Esophagus muscularis mucosa (tissue), 4 donors: ENCODE measurements around the gene GPC5. TPM values are rescaled to one million over a fixed set of nuclear protein-coding genes. Genes with fewer than 3 reads are reported as not detected.

Experiments
- DNase-seq: peaks from one replicate; pipeline ENCODE4 v3.0.0-alpha.2; 2017; ENCODE audit errors: extremely low spot score
- H3K27ac ChIP-seq, 4 donors: fragments of 200-600 bp; sonication (generic); replicated peaks in 1 of 4; 1 replicate in 3 of 4; 2 replicates in 1 of 4; pipeline ENCODE4 v1.5.1; 2016 to 2019; ENCODE audit warnings: mild to moderate bottlenecking in 1 of 4
- H3K27me3 ChIP-seq, 4 donors: fragments of 200-600 bp; sonication (generic); one replicate each; pipeline versions ENCODE4 v1.5.1 to v1.6.0; 2016 to 2019
- H3K36me3 ChIP-seq, 4 donors: fragments of 200-600 bp; sonication (generic); one replicate each; pipeline ENCODE4 v1.5.1; 2016 to 2019
- H3K4me1 ChIP-seq, 4 donors: fragments of 200-600 bp; sonication (generic); one replicate each; pipeline ENCODE4 v1.5.1; 2016 to 2019
- H3K4me3 ChIP-seq, 4 donors: fragments of 200-600 bp; sonication (generic); 1 replicate in 2 of 4; 2 replicates in 2 of 4; pipeline ENCODE4 v1.5.1; 2016 to 2019; ENCODE audit warnings: mild to moderate bottlenecking in 4 of 4, moderate library complexity in 1 of 4
- H3K9me3 ChIP-seq, 4 donors: fragments of 200-600 bp; sonication (generic); 1 replicate in 3 of 4; 2 replicates in 1 of 4; pipeline ENCODE4 v1.5.1; 2016 to 2019
- EP300 ChIP-seq: sonication (generic); formaldehyde crosslinking; IDR thresholded peaks from one replicate; pipeline ENCODE4 v1.6.1; 2017; ENCODE audit warnings: antibody characterized with exemption
- POLR2A ChIP-seq: fragments of 450-650 bp; IDR thresholded peaks from one replicate; pipeline ENCODE4 v1.6.1; 2017; ENCODE audit warnings: antibody characterized with exemption, moderate library complexity, mild to moderate bottlenecking, low read depth
- POLR2AphosphoS5 ChIP-seq, 2 donors: sonication (generic); formaldehyde crosslinking; IDR thresholded peaks; one replicate each; pipeline ENCODE4 v1.6.1; 2017; ENCODE audit warnings: antibody characterized with exemption in 2 of 2
- WGBS: methylation state at CpG from one replicate; pipeline ENCODE4 v1.1.5; 2018; 5-methylcytosine and 5-hydroxymethylcytosine counted together
- intact Hi-C: fragments of 100-400 bp; cut with DNase I; formaldehyde crosslinking; loops from one replicate; pipeline ENCODE4 v1.15.1; 2023
- total RNA-seq, 4 donors: library from RNA; depleted of rRNA; stranded (reverse); fragments of >200 nt; gene quantifications; one replicate each; pipeline versions ENCODE4 v1.1.0 to v1.2.1, GENCODE V29; 2016
- TF ChIP-seq, protein P1 (sequence below), 3 experiments: fragments of 200-600 bp in 2 of 3; fragments of 450-650 bp in 1 of 3; sonication (generic) in 2 of 3; IDR thresholded peaks; one replicate each; pipeline ENCODE4 v1.5.1; 2017 to 2019; ENCODE audit warnings: antibody characterized with exemption in 3 of 3, mild to moderate bottlenecking in 2 of 3, moderate library complexity in 1 of 3

The GPC5 gene
- total RNA-seq, 4 donors from 2014 or later, result 0.13 to 0.42 (median 0.33) TPM; not detected in 1

DNA sequence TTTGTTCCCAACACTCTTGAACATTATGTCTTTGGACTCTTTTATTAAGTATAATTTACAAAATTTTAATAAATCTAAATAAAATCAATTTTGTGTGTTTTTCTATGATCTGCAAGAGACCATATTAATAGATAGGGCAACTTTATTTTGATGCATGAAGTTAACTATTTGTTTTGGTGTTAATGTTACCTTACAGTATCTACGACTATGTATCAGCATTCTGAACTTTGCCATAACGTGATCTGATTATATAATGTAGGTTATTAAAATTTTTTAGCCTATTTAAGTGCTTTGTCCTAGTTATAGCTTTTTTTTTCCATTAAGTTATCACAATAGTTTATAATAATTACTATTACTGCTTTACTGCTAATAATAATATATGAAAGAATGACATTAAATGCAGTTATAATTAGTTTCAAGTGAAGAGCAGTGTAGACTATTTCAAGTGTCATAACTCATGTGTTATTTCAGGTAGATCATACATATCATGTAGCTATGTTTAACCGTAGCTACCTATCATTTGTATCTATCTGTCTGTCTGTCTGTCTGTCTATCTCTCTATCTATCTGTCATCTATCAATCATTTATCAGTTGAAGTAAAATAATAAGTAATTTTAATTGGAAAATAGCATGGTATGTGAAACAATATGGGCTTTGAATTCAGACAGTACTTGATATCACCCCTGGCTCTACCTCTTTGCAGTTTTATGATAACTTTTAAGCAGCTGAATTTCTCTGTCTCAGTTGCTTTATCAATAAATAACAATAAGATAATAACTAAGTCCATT lies 229.7 kb downstream of the GPC5 start:
- intact Hi-C loops, result no loop called here
- Histone ChIP-seq H3K4me3 (no peak overlapping the region), H3K9me3 (no peaks in the 10 kb centered on the region), H3K27me3 (no peaks in the 10 kb centered on the region), H3K27ac (no peak overlapping the region), H3K36me3 (no peaks in the 10 kb centered on the region), H3K4me1 (no peaks in the 10 kb centered on the region)
- 80% methylated on average over 3 of the region's 3 CpGs for WGBS
- no peak for TF ChIP-seq EP300
- no peak for TF ChIP-seq POLR2A
- TF ChIP-seq, protein P1, sequence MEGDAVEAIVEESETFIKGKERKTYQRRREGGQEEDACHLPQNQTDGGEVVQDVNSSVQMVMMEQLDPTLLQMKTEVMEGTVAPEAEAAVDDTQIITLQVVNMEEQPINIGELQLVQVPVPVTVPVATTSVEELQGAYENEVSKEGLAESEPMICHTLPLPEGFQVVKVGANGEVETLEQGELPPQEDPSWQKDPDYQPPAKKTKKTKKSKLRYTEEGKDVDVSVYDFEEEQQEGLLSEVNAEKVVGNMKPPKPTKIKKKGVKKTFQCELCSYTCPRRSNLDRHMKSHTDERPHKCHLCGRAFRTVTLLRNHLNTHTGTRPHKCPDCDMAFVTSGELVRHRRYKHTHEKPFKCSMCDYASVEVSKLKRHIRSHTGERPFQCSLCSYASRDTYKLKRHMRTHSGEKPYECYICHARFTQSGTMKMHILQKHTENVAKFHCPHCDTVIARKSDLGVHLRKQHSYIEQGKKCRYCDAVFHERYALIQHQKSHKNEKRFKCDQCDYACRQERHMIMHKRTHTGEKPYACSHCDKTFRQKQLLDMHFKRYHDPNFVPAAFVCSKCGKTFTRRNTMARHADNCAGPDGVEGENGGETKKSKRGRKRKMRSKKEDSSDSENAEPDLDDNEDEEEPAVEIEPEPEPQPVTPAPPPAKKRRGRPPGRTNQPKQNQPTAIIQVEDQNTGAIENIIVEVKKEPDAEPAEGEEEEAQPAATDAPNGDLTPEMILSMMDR (IDR thresholded peaks at IDR 0.05), result no peak
- DNase-seq, result no peak

DNA sequence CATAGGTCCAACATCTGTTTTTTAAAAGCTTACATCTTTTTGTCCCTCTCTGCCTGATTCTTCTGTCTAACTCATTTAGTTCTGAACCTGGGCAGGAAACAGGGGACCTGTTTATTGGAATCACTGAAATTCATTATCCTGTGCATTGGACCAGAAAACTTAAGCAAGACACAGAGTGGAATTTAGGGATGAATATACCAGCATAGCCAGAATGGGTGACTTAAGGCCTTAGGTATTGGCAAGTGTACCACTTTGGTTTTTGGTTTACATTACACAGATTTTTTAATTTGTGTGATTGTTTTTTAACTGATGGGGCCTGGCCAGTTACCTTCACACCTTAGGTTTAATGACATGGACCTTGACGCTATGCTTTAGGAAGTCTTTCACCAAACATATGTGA lies 232.5 kb downstream of the GPC5 start:
- no peaks in the 10 kb centered on the region for H3K4me1 ChIP-seq
- WGBS, result 95% methylated on average over 1 of the region's 1 CpG
- intact Hi-C loops, result no loop called here
- H3K4me3 ChIP-seq, result no peak overlapping the region
- TF ChIP-seq POLR2AphosphoS5 (IDR thresholded peaks at IDR 0.05), result no peak
- TF ChIP-seq, protein P1 (IDR thresholded peaks at IDR 0.05), result no peak
- no peak for TF ChIP-seq EP300
- TF ChIP-seq POLR2A, result no peak
- H3K27me3 ChIP-seq, result no peaks in the 10 kb centered on the region
- DNase-seq, result no peak
- no peak overlapping the region for H3K27ac ChIP-seq
- no peaks in the 10 kb centered on the region for H3K9me3 ChIP-seq
- H3K36me3 ChIP-seq, result no peaks in the 10 kb centered on the region

DNA sequence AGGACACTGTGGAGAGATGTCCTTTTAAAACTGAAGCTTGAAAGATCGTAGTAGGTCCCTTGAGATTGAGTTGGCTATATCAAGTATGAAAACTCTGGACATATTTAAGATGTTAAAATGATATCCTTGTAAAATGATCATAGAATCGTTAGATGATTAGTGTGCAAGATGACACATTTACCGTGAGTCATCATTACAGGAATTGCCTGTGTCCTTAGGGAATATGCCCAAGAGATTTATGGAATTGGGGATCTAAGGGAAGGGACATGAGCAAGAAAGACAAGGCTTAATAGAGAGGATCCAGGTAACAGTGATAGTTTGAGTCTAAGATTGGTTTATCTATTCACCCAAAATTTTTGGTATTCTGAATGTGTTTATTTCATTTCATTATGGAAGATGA lies 233.7 kb downstream of the GPC5 start:
- no peaks in the 10 kb centered on the region for H3K36me3 ChIP-seq
- 73% methylated on average over 3 of the region's 3 CpGs for WGBS
- H3K27me3 ChIP-seq, result no peaks in the 10 kb centered on the region
- intact Hi-C loops, result no loop called here
- H3K27ac ChIP-seq, result no peak overlapping the region
- TF ChIP-seq EP300 (no peak), POLR2AphosphoS5 (IDR thresholded peaks at IDR 0.05) (no peak), POLR2A (no peak)
- TF ChIP-seq, protein P1 (IDR thresholded peaks at IDR 0.05), result no peak
- H3K4me3 ChIP-seq, result no peak overlapping the region
- no peaks in the 10 kb centered on the region for H3K9me3 ChIP-seq
- DNase-seq, result no peak
- H3K4me1 ChIP-seq, result no peaks in the 10 kb centered on the region

DNA sequence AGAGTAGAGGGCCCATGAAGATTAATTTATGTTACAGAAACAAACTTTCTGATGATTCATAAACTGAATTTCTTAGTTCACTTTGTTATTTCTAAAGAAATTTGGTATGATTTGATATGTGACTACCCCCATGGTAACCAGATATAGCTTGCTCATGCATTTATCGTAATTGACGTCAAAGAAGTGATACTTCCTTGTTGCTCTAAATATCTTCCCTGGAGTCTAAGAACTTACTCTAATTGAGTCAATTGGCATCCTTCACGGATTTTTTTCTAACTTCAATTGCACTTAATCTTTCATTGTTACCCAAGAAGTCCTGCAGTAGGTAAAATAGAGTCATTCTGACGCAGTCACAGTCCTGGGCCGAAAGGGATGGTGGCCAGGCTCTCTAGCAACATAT lies 240.9 kb downstream of the GPC5 start:
- TF ChIP-seq POLR2A (no peak), POLR2AphosphoS5 (IDR thresholded peaks at IDR 0.05) (no peak), EP300 (no peak)
- TF ChIP-seq, protein P1 (IDR thresholded peaks at IDR 0.05), result no peak
- no peaks in the 10 kb centered on the region for H3K36me3 ChIP-seq
- no peaks in the 10 kb centered on the region for H3K4me1 ChIP-seq
- DNase-seq, result no peak
- no peaks in the 10 kb centered on the region for H3K27me3 ChIP-seq
- H3K27ac ChIP-seq, result no peak overlapping the region
- H3K4me3 ChIP-seq, result no peak overlapping the region
- H3K9me3 ChIP-seq, result no peaks in the 10 kb centered on the region
- intact Hi-C loops, result no loop called here
- WGBS, result 83% methylated on average over 5 of the region's 5 CpGs

DNA sequence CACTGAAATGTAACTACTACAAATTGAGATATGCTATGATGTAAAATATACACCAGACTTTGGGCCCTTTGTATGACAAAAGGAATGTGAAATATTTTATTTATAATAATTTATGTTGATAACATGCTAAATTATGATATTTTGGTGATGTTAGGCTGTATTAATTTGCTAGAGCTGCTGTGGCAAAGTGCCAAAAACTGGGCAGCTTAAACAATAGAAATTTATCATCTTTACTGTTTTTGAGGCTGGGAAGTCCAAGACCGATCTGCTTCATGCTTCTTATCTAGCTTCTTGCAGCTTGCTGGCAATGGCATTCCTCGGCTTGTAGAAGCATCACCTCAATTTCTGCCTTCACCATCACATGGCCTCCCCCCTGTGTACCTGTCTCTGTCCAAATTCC lies 245.0 kb downstream of the GPC5 start:
- 86% methylated on average over 2 of the region's 2 CpGs for WGBS
- no peaks in the 10 kb centered on the region for H3K4me1 ChIP-seq
- no peaks in the 10 kb centered on the region for H3K27me3 ChIP-seq
- TF ChIP-seq, protein P1 (IDR thresholded peaks at IDR 0.05), result no peak
- TF ChIP-seq EP300 (no peak), POLR2A (no peak), POLR2AphosphoS5 (IDR thresholded peaks at IDR 0.05) (no peak)
- H3K9me3 ChIP-seq, result no peaks in the 10 kb centered on the region
- H3K27ac ChIP-seq, result no peak overlapping the region
- DNase-seq, result no peak
- no peaks in the 10 kb centered on the region for H3K36me3 ChIP-seq
- intact Hi-C loops, result no loop called here
- no peak overlapping the region for H3K4me3 ChIP-seq
